ENCODE results near the gene ARHGEF18.
A peak's percentile ranks its signal among the peaks of the same experiment; 100 is the strongest.
"Not testable (repeated sequence)": the region's sequence is repeated elsewhere in the genome, so short reads cannot be mapped to it uniquely, and the experiment has no call there.

ARHGEF18 gene

DNA sequence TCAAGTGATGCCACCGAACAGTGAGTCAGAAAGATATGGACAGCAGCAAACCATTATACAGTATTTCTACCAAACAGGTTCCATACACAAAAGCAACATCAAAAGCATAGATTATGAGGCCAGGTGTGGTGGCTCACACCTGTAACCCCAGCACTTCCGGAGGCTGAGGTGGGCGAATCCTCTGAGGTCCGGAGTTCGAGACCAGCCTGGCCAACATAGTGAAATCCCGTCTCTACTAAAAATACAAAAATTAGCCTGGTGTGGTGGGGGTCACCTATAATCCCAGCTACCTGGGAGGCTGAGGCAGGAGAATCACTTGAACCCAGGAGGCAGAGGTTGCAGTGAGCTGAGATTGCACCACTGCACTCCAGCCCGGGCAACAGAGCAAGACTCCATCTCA, 1.7 kb upstream of the ARHGEF18 start:
- not testable (repeated sequence) for DNase-seq (ENCODE audit: low spot score)

DNA sequence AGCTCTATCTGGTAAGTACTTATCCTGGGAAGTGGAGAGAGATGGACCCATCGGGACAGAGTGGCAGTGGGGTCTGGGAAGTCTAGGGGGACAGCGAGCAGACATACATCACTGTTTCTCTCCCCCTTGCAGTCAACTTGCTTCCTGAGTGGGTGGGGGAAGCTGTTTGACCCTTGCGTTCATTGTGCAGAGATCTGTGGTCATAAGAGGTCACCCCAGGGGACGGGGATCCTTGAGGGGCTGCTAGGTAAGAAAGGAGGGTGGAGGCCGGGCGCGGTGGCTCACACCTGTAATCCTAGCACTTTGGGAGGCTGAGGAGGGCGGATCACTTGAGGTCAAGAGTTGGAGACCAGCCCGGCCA, 474 bp downstream of the ARHGEF18 start:
- peak; percentile 16 for DNase-seq (ENCODE audit: low spot score)

DNA sequence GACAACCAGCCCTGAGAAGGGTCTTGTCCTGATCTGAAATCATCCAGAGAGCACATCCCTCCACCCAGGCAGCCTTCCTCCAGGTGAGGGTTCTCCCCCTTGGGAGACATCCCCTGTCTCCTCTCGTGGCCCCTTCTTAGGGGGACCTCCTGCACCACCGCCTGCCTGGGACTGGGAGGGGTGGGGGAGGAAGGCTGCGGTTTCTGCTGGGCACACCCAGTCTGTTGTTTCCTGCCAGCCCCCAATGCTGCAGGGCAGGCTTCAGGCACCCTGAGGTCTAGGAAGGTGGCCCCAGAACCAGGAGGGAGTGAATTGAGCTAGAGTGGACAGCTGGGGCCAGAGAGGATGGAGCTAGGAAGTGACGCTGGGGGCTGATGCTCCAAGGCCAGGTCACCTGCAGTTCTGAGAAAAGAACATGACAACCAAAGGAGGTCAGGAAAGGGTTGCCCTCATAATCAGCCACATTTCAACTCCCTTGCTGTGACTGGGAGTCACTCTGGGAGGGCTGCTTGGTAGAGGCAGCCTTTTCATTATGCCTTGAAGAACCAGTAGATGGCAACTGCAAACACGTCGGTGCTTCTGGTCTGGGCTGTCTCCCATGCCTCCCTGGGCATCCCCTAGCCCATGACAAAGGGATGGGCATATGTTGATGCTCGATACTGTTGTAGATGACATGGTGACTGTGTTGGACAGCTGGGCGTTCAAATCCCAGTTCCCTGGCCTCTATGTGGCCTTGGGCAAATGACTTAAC, 1.4 kb downstream of the ARHGEF18 start:
- DNase-seq (ENCODE audit: low spot score): peak; percentile 57

DNA sequence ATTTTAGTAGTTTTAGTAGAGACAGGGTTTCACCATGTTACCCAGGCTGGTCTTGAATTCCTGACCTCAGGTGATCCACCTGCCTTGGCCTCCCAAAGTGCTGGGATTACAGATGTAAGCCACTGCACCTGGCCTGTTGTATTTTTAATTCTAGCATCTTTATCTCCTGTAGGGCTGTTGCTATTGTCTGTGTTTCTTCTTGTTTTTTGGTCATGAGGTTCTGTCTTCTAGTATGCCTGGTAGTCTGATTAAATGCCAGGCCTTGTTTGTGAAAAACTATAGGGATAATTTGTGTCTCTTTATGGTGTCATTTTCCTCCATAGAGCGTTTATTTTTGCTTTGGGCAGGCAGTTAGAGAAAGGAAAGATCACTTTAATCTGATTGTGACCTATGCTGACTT, 3.1 kb downstream of the ARHGEF18 start:
- DNase-seq (ENCODE audit: low spot score): no peak

DNA sequence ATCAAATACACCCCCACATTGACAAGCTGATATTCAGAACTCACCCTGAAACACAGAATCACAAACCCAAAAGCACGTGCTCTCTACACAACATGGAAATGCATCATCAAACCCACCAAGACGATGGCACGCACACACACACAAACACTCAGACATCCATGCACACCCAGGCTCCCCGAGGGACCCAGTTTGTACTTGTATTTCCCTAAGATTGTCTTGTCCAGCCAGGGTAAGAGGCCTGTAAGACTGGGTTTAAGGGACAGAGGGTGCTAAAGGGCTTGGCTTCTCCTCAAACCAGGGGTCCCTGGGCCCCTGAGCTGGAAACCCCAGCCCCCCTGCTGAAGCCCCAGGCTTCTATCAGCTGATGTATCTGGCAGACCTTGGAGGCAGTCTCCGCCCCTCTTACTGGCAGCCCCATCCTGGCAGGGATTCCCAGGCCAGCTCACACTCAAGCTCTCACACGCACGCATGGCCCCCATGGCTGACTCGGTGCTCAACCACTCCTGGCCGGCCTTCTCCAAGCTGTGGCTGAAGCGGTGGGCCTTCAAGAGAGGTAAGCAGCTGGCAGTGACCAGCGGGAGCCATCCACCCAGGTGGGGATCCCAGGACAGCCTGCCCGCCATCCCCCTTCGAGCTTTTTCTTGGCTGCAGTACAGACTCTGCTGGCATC, 6.5 kb downstream of the ARHGEF18 start:
- no peak for DNase-seq (ENCODE audit: low spot score)

DNA sequence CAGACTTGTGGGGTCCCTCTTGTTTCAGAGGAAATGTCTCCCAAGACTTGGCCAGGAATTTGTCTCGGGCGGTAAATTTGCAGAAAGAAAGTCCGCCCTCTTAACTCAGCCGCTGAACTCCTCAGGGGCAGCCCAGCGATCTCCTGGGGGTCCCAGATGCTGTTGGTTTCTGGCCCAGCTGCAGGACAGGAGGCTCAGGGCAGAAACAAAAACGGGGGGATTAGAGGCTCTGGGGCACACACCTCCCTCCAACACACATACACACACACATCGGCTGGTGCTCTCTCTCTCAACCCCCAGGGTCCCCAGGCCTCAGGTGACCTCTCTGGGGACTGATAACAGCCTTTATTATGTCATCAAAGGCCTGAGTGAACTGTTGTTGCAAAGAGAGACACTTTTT, 7.1 kb downstream of the ARHGEF18 start:
- DNase-seq (ENCODE audit: low spot score): no peak

DNA sequence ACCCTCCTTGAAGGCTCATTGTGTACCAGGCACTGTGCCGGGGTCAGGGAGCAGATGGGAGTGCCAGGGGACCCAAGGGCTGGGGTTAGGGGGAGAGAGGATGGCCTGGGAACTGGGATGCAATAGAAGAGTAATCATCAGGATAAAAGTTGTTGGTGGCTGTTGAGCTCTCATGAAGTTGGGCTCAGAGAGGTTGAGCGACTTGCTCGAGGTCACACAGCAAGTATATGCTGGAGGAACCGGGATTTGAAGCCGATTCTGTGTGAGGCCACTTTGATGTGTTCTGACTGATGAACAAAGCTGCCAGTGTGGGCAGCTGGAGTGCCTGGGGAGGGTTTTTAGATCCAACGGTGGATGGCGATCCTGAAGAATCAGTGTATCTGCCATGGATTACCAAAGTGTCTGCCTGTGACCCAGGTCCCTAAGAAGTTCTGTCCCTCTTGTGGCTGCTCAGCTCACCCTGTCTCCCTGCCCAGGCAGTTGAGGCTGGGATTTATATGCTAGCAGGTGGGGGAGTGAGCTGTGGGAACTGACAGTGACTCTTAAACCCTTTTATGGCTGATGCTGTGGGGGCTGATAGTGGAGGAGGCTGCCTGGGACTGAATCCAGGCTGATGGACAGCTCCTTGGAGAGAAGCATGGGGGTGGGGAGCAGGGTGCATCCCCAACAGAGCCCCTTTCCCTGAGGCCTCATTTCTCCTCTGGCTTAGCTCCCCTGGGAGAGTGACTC, 8.3 kb downstream of the ARHGEF18 start:
- DNase-seq (ENCODE audit: low spot score): no peak

DNA sequence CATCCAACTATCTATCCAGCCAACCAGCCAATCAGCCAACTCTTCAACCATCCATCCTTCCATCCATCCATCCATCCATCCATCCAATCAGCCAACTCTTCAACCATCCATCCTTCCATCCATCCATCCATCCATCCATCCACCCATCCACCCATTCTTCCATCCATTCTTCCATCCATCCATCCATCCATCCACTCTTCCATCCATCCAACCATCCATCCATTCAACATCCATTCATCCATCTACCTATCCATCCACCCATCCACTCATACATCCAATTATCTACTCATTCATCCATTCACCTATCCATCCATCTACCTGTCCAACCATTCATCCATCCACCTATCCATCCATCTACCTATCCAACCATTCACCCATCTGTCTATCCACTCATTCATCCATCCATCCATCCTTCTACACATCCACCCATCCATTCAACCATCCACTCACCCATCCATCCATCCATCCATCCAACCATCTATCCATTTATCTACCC, 9.4 kb downstream of the ARHGEF18 start:
- no peak for DNase-seq (ENCODE audit: low spot score)

DNA sequence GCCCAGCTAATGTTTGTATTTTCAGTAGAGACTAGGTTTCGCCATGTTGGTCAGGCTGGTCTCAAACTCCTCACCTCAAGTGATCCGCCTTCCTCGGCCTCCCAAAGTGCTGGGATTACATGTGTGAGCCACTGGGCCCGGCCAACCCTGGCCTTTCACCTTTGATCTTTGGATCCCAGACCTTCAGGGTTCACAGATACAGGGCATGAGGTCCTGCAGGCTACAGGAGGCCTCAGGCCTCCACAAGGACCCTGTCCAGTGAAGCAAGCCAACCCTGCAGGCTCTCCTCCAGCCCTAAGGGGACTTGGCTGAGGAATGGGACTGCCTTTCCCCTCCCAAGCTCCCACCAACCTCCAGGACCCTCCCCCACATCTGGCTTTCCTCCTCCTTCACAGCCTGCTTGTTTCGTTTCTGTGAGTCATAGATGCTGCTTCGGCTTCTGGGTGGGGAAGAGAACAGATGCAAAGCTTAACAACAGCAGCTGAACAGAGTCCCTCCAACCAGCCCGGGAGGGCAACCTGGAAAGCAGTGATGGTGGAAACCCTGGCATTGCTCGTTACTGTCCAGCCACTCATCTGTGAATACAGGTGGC, 11.8 kb downstream of the ARHGEF18 start:
- DNase-seq (ENCODE audit: low spot score): no peak

DNA sequence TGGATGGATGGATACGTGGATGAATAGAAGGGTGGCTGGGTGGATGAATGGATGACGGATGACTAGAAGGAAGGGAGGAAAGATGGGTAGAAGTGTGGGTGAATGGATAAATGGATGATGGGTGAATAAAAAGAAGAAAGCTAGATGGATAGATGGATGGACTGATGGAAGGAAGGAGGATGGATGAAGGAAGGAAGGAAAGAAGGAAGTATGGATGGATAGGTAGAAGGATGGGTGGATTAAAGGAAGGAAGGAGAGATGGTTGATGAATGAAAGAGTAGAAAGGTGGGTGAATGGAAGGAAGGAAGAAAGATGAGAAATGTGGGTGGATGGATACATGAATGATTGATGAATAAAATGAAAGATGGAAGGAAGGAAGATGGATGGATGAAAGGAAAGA, 14.5 kb downstream of the ARHGEF18 start:
- no peak for DNase-seq (ENCODE audit: low spot score)

DNA sequence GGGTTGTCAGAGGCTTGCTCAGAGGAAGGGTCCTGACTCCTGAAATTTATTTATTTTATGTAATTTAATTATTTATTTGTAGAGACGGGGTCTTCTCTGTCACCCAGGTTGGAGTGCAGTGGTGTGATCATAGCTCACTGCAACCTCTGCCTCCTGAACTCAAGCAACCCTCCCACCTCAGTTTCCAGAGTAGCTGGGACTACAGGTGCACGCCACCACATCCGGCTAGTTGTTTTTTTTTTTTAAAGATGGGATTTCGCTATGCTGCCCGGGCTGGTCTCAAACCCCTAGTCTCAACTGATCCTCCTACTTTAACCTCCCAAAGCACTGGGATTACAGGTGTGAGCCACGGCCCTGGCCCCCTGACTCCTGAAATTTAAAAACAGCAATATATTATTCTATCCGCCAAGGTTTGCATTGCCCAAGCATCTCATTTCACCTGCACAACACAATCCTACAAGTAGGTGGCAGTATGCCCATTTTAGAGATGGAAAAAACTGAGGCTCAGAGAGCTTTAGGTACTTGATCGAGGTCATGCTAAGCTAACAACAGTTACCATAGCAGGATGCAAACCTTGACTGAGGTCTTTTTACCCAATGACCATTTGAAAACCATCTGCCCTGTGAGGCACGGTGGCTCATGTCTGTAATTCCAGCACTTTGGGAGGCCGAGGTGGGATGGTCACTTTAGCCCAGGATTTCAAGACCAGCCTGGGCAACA, 18.1 kb downstream of the ARHGEF18 start:
- peak; percentile 67 for DNase-seq (ENCODE audit: low spot score)

DNA sequence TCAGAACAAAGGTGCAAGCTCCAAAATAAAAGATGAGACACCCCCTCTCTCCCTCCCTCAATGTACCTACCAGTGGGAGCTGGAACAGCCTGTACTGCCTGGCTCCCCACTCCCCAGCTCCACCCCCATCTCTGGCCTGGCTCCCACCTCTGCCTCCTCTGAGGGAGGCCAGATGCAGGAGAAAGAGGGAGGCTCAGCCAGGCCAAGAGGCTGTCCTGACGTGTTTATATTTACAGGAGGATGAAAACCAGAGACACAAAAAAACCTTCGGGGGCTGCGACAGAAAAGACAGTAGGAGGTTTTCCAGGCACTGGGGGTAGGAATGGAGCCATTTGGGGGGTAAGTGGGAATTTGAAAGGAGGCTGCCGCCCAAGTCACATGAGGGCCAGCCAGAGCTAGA, 19.7 kb downstream of the ARHGEF18 start:
- DNase-seq (ENCODE audit: low spot score): no peak

DNA sequence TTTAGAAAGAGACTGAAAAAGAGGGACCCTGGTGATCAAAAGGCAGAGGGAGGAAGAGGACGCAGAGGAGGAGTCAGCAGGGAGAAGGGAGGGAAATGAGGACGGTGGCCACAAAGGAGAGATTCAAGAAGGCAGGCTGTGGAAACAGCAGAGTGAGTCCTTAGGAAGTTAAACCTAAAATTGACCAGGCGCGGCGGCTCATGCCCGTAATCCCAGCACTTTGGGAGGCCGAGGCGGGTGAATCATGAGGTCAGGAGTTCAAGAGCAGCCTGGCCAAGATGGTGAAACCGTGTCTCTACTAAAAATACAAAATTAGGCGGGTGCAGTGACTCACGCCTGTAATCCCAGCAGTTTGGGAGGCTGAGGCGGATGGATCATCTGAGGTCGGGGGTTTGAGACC, 20.1 kb downstream of the ARHGEF18 start:
- DNase-seq (ENCODE audit: low spot score): not testable (repeated sequence)

DNA sequence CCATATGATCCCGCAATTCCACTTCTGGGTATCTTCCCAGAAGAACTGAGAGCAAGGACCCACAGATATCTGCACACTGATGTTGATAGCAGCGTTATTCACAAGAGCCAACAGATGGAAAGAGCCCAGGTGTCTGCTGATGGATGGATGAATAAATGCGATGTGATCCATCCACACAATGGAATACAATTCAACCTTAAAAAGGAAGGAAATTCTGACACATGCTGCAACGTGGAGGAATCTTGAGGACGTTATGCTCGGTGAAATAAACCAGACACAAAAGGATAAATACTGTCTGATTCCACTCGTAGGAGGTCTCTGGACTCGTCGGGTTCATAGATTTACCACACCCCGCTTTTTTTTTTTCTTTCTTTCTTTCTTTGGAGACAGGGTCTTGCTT, 21.8 kb downstream of the ARHGEF18 start:
- no peak for DNase-seq (ENCODE audit: low spot score)

DNA sequence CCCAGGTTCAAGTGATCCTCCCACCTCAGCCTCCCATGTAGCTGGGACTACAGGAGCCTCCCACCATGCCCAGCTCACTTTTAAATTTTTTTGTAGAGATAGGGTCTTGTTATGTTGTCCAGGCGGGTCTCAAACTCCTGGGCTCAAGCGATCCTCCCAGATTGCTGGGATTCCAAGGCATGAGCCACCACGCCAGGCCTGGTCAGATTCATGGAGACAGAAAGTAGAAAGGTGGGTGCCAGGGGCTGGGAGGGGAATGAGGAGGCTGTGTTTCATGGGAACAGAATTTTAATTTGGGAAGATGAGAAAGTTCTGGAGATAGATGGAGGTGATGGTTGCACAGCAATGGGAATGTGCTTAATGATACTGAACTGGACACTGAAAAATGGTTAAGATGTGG, 22.3 kb downstream of the ARHGEF18 start:
- DNase-seq (ENCODE audit: low spot score): no peak

DNA sequence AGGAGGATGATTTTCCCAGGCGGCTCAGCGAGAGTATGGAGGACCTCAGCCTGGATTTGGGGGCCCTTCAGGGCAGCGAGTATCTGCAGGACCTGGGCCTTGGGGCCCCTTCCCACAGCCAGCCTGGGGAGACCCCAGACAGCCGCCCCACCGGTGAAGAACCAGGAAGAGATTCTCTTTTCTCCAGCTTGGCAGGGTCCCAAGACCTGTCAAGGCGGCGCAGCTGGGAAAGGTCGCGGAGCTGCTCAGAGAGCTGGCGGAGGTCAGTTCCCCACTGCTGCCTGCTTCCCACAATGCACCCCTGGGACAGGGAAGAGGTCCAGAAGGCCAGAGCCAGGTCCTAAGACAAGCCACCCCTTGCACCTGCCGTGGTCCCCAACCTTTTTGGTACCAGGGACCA, 24.1 kb downstream of the ARHGEF18 start:
- DNase-seq (ENCODE audit: low spot score): no peak

DNA sequence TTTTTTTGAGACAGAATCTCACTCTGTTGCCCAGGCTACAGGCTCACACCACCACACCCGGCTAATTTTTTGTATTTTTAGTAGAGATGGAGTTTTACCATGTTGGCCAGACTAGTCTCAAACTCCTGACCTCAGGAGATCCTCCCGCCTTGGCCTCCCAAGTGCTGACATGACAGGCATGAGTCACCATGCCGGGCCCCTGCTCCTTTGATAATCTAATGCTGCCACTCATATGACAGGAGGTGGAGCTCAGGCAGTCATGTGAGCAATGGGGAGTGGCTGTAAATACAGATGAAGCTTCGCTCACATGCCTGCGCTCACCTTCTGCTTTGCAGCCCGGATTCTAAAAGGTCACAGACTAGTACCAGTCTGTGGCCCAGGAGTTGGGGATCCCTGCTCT, 25.1 kb downstream of the ARHGEF18 start:
- no peak for DNase-seq (ENCODE audit: low spot score)

DNA sequence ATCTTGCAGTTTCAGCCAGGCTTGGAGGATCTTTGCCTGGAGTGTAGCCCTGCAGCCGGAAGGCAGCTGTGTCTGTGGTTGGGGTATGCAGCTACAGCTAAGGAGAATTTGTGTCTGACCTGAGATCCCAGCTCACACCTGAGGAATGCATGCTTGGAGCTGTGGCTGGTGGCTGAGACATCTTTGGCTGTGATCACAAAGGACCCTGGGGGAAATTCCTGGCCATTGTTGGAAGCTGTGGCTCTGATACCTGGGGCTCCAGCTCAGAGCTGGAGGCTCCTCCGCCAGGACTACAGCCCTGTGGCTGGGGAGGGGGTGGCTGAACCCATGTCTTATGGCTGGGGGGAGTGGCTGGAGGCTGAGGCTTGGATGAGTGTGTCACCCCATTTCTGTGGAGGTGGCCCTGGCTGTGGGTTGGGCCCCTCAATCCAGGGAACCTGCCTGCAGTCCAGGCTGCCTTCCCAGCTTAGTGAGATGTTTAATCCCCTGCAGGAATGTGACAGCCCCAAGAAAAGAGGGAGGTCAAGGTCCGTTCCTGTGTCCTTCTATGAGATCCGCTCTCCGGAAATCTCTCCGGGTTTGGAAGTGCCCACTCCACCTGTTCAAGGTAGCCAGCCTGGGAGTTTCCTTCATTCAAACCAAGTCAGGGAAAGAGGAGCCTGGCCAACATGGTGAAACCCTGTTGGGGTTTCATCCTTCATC, 27.6 kb downstream of the ARHGEF18 start:
- DNase-seq (ENCODE audit: low spot score): no peak

DNA sequence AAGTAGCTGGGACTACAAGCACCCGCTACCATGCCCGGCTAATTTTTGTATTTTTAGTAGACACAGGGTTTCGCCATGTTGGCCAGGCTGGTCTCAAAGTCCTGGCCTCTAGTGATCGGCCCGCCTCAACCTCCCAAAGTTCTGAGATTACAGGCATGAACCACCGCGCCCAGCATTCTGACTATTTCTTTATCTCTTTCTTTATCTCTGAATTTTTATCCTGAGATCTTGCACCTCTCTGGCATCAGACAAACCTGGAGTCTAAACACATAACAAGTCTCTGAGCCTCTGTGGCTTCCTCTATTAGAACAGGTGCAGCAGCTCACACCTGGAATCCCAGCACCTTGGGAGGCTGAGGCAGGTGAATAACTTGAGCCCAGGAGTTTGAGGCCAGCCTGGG, 28.5 kb downstream of the ARHGEF18 start:
- no peak for DNase-seq (ENCODE audit: low spot score)

DNA sequence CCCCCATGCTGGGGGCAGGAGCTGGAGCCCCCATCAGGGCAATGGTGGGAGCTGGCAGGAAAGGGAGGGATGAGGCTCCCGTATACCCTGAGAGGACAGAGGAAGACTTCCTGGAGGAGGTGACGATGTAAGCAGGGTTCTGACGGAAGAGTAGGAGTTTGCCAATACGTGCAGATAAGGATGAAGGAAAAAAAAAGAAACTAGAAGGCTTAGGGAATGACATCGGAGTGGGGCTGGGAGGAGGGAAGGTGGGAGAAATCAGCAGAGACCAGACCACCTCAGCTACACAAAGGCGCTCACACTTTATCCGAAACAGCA, 32.3 kb downstream of the ARHGEF18 start:
- DNase-seq (ENCODE audit: low spot score): no peak

DNA sequence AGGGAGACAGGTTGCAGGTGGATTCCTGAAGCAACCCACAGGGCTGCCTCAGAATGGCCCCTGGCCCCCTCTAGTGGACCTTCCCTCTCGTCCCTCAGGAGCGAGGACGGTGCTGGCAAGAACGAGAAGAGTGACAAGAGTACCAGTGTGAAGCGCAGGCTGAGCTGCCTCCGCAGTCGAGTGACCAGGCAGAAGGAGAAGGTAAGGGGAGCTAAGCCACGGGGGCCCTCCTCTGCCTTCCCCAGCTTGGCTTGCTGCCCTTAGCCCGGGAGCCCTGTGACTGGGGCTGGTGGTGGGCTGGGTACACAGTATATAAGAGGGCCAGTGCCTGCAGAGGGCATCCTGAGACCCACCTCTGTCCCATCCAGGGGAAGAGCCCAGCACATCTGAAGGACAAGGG, 34.0 kb downstream of the ARHGEF18 start:
- no peak for DNase-seq (ENCODE audit: low spot score)

DNA sequence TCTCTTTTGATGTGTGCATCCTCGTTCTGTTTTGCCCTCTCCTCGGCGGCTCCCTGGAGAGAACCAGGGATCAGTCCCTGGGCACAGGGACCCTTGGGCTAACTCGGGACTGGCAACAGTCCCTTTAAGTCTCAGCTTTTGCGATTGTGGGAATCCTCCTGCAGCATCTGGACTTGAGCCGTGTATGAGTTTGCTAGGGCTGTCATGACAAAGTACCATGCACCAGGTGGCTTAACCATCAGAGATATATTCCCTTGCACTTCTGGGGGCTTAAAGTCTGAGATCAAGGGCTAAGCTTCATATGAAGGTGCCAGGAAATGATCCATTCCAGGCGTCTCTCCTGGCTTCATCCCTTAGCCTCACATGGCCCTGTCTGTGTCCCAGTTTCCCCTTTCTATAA, 34.5 kb downstream of the ARHGEF18 start:
- no peak for DNase-seq (ENCODE audit: low spot score)
